Measurements from ENCODE around the gene RFTN2. TPM values are rescaled to one million over a fixed set of nuclear protein-coding genes. Genes with fewer than 3 reads are reported as not detected.
A peak's percentile ranks its signal among the peaks of the same experiment; 100 is the strongest.

RFTN2 gene
- total RNA-seq, 1 experiment from 2014 or later, result 5.8 TPM

DNA sequence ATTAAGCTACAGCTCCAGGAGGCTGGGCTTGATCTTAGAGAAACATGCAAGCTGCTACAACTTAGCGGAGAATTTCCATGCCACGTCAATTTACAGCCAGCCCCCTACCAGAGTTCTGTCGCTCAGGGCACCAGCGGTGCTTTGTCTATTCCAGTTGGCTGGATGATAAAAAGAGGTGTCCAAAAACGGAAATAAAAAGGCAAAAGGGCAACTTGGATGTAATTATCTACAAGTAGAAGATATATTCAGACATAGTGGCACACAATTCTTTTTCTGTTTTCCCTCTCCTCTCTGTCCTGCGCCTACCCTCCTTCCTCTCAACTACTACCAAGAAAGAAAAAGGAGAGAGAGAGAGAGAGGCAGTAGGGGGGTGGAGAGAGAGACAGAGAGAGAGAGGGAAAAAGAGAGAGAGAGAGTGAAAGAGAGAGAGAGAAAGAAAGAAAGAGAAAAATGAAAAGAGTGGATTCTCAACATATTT, 363 bp upstream of the RFTN2 start:
- TF ChIP-seq EZH2 (IDR thresholded peaks at IDR 0.05; ENCODE audit: borderline replicate concordance, low read depth, low read length, poor library complexity, severe bottlenecking) (no peak), CTCF (conservative IDR thresholded peaks at IDR 0.05; ENCODE audit: low read depth, low read length) (no peak)
- POLR2A ChIA-PET (ENCODE audit: low non-redundant PET), result interaction anchor here (0.7 kb wide), 1 partner anchor 727 kb away, joined by 14 read pairs; no protein-coding TSS in a partner anchor
- intact Hi-C loops (cut with micrococcal nuclease; ENCODE audit: unreplicated experiment), result no loop called here
- Histone ChIP-seq H3K36me3 (ENCODE audit: insufficient read depth, low read length, poor library complexity, severe bottlenecking) (no peaks in the 10 kb centered on the region), H3K4me1 (ENCODE audit: insufficient read depth, low read length, poor library complexity, severe bottlenecking) (no peaks in the 10 kb centered on the region), H3K27ac (ENCODE audit: low read depth, low read length, poor library complexity, severe bottlenecking) (peak overlapping the region; percentile 75), H3K27me3 (replicated peaks; ENCODE audit: insufficient read depth, low read depth, low read length, poor library complexity) (no peaks in the 10 kb centered on the region), H3K4me3 (ENCODE audit: low read depth, low read length, poor library complexity, severe bottlenecking) (peak overlapping the region; percentile 49), H3K9me3 (ENCODE audit: low read depth, low read length, poor library complexity, severe bottlenecking) (no peaks in the 10 kb centered on the region)
- DNase-seq (ENCODE audit: low spot score), result peak; percentile 80
- no TSS peak for BruUV-seq (replicated peaks)
- CTCF ChIA-PET, result no interaction called here

GRCh38 chr2:197674591-197674990, 796 bp downstream of the RFTN2 start:
- H3K9me3 ChIP-seq (ENCODE audit: low read depth, low read length, poor library complexity, severe bottlenecking), result no peaks in the 10 kb centered on the region
- H3K27me3 ChIP-seq (replicated peaks; ENCODE audit: insufficient read depth, low read depth, low read length, poor library complexity), result no peaks in the 10 kb centered on the region
- POLR2A ChIA-PET (ENCODE audit: low non-redundant PET), result no interaction called here
- no peaks in the 10 kb centered on the region for H3K4me1 ChIP-seq (ENCODE audit: insufficient read depth, low read length, poor library complexity, severe bottlenecking)
- TF ChIP-seq EZH2 (IDR thresholded peaks at IDR 0.05; ENCODE audit: borderline replicate concordance, low read depth, low read length, poor library complexity, severe bottlenecking) (no peak), CTCF (conservative IDR thresholded peaks at IDR 0.05; ENCODE audit: low read depth, low read length) (no peak)
- DNase-seq (ENCODE audit: low spot score), result peak; percentile 17
- intact Hi-C loops (cut with micrococcal nuclease; ENCODE audit: unreplicated experiment), result no loop called here
- CTCF ChIA-PET, result no interaction called here
- peak overlapping the region; percentile 49 for H3K4me3 ChIP-seq (ENCODE audit: low read depth, low read length, poor library complexity, severe bottlenecking)
- no TSS peak for BruUV-seq (replicated peaks)
- peak overlapping the region; percentile 75 for H3K27ac ChIP-seq (ENCODE audit: low read depth, low read length, poor library complexity, severe bottlenecking)
- H3K36me3 ChIP-seq (ENCODE audit: insufficient read depth, low read length, poor library complexity, severe bottlenecking), result no peaks in the 10 kb centered on the region

- Histone ChIP-seq H3K27ac (ENCODE audit: low read depth, low read length, poor library complexity, severe bottlenecking) (peak overlapping the region; percentile 75), H3K9me3 (ENCODE audit: low read depth, low read length, poor library complexity, severe bottlenecking) (no peaks in the 10 kb centered on the region), H3K36me3 (ENCODE audit: insufficient read depth, low read length, poor library complexity, severe bottlenecking) (no peaks in the 10 kb centered on the region), H3K4me3 (ENCODE audit: low read depth, low read length, poor library complexity, severe bottlenecking) (peak overlapping the region; percentile 49), H3K4me1 (ENCODE audit: insufficient read depth, low read length, poor library complexity, severe bottlenecking) (no peaks in the 10 kb centered on the region), H3K27me3 (replicated peaks; ENCODE audit: insufficient read depth, low read depth, low read length, poor library complexity) (no peaks in the 10 kb centered on the region)
- ChIA-PET POLR2A (ENCODE audit: low non-redundant PET) (no interaction called here), CTCF (no interaction called here)
- BruUV-seq (replicated peaks), result no TSS peak
- DNase-seq (ENCODE audit: low spot score), result no peak
- TF ChIP-seq EZH2 (IDR thresholded peaks at IDR 0.05; ENCODE audit: borderline replicate concordance, low read depth, low read length, poor library complexity, severe bottlenecking), result no peak
- TF ChIP-seq CTCF (conservative IDR thresholded peaks at IDR 0.05; ENCODE audit: low read depth, low read length), result no peak
- intact Hi-C loops (cut with micrococcal nuclease; ENCODE audit: unreplicated experiment), result no loop called here
These were observed 1.3 kb downstream of the RFTN2 start for GRCh38 chr2:197674060-197674459.
